ENCODE data around the gene DCDC2C. TPM values are rescaled to one million over a fixed set of nuclear protein-coding genes. Genes with fewer than 3 reads are reported as not detected.

The DCDC2C gene
- total RNA-seq, 1 donor from 2014 or later = not detected

DNA sequence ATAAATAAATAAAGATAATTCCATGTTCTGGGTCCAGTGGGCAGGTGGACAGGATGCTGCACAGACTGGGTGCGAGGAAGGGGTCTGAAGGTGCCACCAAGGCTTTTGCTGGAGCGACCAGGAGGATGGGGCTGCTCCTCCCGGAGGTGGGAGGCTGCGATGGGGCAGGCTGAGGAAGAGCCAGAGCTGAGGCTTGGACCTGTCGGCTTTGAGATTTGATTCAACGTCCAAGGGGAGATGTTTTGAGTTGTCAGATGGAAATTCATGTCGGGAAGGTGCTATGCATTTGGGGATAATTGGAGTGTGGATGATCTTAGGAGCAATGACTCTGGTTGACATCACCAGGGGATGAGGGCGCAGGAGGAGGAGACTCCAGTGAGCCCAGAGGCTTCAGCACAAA, 33.7 kb upstream of the DCDC2C start:
- no peak overlapping the region for H3K4me3 Mint-ChIP-seq
- TF ChIP-seq, protein P1, sequence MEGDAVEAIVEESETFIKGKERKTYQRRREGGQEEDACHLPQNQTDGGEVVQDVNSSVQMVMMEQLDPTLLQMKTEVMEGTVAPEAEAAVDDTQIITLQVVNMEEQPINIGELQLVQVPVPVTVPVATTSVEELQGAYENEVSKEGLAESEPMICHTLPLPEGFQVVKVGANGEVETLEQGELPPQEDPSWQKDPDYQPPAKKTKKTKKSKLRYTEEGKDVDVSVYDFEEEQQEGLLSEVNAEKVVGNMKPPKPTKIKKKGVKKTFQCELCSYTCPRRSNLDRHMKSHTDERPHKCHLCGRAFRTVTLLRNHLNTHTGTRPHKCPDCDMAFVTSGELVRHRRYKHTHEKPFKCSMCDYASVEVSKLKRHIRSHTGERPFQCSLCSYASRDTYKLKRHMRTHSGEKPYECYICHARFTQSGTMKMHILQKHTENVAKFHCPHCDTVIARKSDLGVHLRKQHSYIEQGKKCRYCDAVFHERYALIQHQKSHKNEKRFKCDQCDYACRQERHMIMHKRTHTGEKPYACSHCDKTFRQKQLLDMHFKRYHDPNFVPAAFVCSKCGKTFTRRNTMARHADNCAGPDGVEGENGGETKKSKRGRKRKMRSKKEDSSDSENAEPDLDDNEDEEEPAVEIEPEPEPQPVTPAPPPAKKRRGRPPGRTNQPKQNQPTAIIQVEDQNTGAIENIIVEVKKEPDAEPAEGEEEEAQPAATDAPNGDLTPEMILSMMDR (IDR thresholded peaks at IDR 0.05; ENCODE audit: unreplicated experiment) = no peak
- H3K27me3 Mint-ChIP-seq (ENCODE audit: low read depth) = peaks cover 24% of the 10 kb centered on the region
- no peak for DNase-seq (ENCODE audit: low spot score in 2 of 2, unreplicated experiment in 2 of 2)
- H3K9me3 Mint-ChIP-seq = no peaks in the 10 kb centered on the region
- H3K4me1 Mint-ChIP-seq = no peaks in the 10 kb centered on the region
- H3K36me3 Mint-ChIP-seq = no peaks in the 10 kb centered on the region
- H3K27ac Mint-ChIP-seq = no peak overlapping the region

- TF ChIP-seq, protein P1 (IDR thresholded peaks at IDR 0.05; ENCODE audit: unreplicated experiment) = no peak
- peaks cover 31% of the 10 kb centered on the region for H3K27me3 Mint-ChIP-seq (ENCODE audit: low read depth)
- H3K9me3 Mint-ChIP-seq = no peaks in the 10 kb centered on the region
- DNase-seq (ENCODE audit: low spot score in 2 of 2, unreplicated experiment in 2 of 2) = no peak
- H3K4me1 Mint-ChIP-seq = no peaks in the 10 kb centered on the region
- H3K4me3 Mint-ChIP-seq = no peak overlapping the region
- H3K27ac Mint-ChIP-seq = no peak overlapping the region
- no peaks in the 10 kb centered on the region for H3K36me3 Mint-ChIP-seq
These were observed 33.0 kb upstream of the DCDC2C start for GRCh38 chr2:3670376-3670775.

DNA sequence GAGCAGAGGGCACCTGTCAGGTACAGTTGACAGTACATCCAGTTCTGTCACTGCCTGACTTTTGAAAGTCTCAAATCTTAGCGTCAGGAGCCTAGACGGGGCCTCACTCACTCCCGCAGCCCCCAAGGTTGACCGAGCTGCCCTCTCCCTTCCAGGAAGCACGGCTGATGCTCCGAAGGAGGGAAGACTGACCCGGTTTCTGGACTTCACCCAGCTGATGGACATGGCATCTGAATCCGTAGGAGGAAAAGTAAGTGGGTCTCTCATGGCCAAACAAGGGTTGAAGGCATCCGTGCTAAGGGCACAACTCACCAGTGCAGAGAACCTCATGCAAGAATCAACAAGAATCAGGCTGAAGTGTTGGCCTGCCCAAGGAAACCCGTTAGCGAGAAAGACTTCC, 32.4 kb upstream of the DCDC2C start:
- Mint-ChIP-seq H3K4me3 (no peak overlapping the region), H3K27ac (no peak overlapping the region), H3K4me1 (no peaks in the 10 kb centered on the region), H3K36me3 (no peaks in the 10 kb centered on the region), H3K27me3 (ENCODE audit: low read depth) (peaks cover 36% of the 10 kb centered on the region), H3K9me3 (no peaks in the 10 kb centered on the region)
- DNase-seq (ENCODE audit: low spot score in 2 of 2, unreplicated experiment in 2 of 2) = no peak
- TF ChIP-seq, protein P1 (IDR thresholded peaks at IDR 0.05; ENCODE audit: unreplicated experiment) = no peak

- Mint-ChIP-seq H3K36me3 (no peaks in the 10 kb centered on the region), H3K9me3 (no peaks in the 10 kb centered on the region), H3K4me3 (no peak overlapping the region), H3K27ac (no peak overlapping the region), H3K27me3 (ENCODE audit: low read depth) (peaks cover 44% of the 10 kb centered on the region), H3K4me1 (no peaks in the 10 kb centered on the region)
- DNase-seq (ENCODE audit: low spot score in 2 of 2, unreplicated experiment in 2 of 2) = no peak
- TF ChIP-seq, protein P1 (IDR thresholded peaks at IDR 0.05; ENCODE audit: unreplicated experiment) = no peak
These were observed 30.3 kb upstream of the DCDC2C start for GRCh38 chr2:3672861-3673678.

DNA sequence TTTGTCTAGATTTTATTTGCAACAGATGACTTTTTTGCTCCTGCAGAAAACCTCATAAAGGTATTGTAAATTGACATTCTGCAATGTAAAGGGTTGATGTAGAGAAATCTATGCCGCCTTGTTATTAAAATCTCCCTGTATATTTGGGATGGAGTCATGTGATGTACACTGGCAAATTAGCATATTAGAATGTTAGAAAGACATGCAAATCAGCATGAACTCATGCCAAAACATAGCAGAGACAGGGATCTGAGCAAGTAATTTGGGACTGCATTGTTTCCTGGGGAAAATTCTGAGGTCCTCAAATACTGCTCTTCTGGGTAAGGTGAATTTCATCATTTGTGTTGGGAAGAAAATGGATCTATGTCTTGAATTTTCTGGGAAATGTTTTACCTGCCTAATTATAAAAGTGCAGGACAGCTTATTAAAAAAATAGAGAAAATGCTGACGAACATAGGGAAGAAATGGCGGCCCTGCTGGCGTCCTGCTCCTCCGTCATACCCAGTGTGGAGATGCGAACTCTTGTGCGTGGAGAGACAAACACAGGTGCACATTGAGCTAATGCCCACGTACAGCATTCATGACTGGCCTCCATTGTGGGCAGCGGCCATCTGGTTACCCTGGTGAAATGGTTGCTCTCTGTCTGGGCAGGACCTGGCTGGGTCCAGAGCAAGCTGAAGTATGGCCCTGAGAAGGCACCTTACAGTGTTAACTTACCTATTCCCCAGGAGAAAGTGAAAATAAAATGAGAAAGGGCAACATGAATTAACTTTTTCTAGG, 29.1 kb upstream of the DCDC2C start:
- Mint-ChIP-seq H3K27me3 (ENCODE audit: low read depth) (peaks cover 56% of the 10 kb centered on the region), H3K4me3 (no peak overlapping the region), H3K4me1 (no peaks in the 10 kb centered on the region), H3K9me3 (no peaks in the 10 kb centered on the region), H3K36me3 (no peaks in the 10 kb centered on the region), H3K27ac (no peak overlapping the region)
- no peak for DNase-seq (ENCODE audit: low spot score in 2 of 2, unreplicated experiment in 2 of 2)
- TF ChIP-seq, protein P1 (IDR thresholded peaks at IDR 0.05; ENCODE audit: unreplicated experiment) = no peak

All from mesothelial cell of epicardium (in vitro differentiated cells).